Measurements from ENCODE around the gene ALG9.
"Not testable (repeated sequence)": the region's sequence is repeated elsewhere in the genome, so short reads cannot be mapped to it uniquely, and the experiment has no call there.

The ALG9 gene

GRCh38 chr11:111911563-111912401 is 40.4 kb upstream of the ALG9 start, which contains the start of gene CRYAB:
Gene CRYAB, minus strand, starts transcription at chr11:111911770. Its CDS starts 46 bp downstream, at chr11:111911724.
- Histone ChIP-seq H3K4me2 (ENCODE audit: low read length) (peak within 1 kb of the TSS; percentile 96), H3K27me3 (ENCODE audit: control insufficient read depth, insufficient read depth, low read length) (no peaks in the 10 kb centered on the region), H3K4me3 (ENCODE audit: low read length) (peak within 1 kb of the TSS; percentile 77), H3K9ac (ENCODE audit: low read depth, low read length) (peak within 1 kb of the TSS; percentile 98), H3K4me1 (ENCODE audit: control insufficient read depth, insufficient read depth, low read length) (peaks cover 47% of the 10 kb centered on the region), H3K9me3 (replicated peaks; ENCODE audit: low read length) (no peaks in the 10 kb centered on the region), H3K36me3 (ENCODE audit: insufficient read depth, low read length) (peaks cover 25% of the 10 kb centered on the region)

GRCh38 chr11:111910676-111911562 is 39.5 kb upstream of the ALG9 start:
- Histone ChIP-seq H3K9ac (ENCODE audit: low read depth, low read length) (peak overlapping the region; percentile 98), H3K4me3 (ENCODE audit: low read length) (peak overlapping the region; percentile 77), H3K9me3 (replicated peaks; ENCODE audit: low read length) (no peaks in the 10 kb centered on the region), H3K4me2 (ENCODE audit: low read length) (peak overlapping the region; percentile 96), H3K36me3 (ENCODE audit: insufficient read depth, low read length) (peaks cover 25% of the 10 kb centered on the region), H3K27me3 (ENCODE audit: control insufficient read depth, insufficient read depth, low read length) (no peaks in the 10 kb centered on the region), H3K4me1 (ENCODE audit: control insufficient read depth, insufficient read depth, low read length) (peaks cover 47% of the 10 kb centered on the region)

DNA sequence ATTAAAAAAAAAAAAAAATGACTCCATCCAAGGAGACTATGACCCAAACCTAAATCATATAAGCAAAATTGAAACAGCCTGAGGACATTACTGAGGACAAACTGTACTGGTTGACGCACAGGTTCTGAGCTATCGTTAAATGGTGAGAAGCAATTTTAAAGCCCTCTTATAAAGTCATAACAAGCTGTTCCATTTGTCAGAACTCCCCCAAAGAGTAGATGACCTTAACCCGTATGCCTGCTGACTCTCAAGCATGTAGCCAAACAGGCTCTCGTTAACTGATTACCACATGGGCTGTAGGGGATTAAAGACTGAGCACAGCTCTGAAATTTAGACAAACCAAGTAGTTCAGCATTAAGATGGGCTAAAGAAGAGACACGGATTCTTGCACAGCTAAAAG is 38.0 kb upstream of the ALG9 start:
- Histone ChIP-seq H3K4me1 (ENCODE audit: control insufficient read depth, insufficient read depth, low read length) (peaks cover 44% of the 10 kb centered on the region), H3K9ac (ENCODE audit: low read depth, low read length) (peak overlapping the region; percentile 98), H3K4me2 (ENCODE audit: low read length) (peak overlapping the region; percentile 96), H3K4me3 (ENCODE audit: low read length) (peak overlapping the region; percentile 77), H3K27me3 (ENCODE audit: control insufficient read depth, insufficient read depth, low read length) (no peaks in the 10 kb centered on the region), H3K9me3 (replicated peaks; ENCODE audit: low read length) (no peaks in the 10 kb centered on the region), H3K36me3 (ENCODE audit: insufficient read depth, low read length) (peaks cover 25% of the 10 kb centered on the region)

- Histone ChIP-seq H3K9me3 (replicated peaks; ENCODE audit: low read length) (no peaks in the 10 kb centered on the region), H3K9ac (ENCODE audit: low read depth, low read length) (peak overlapping the region; percentile 98), H3K36me3 (ENCODE audit: insufficient read depth, low read length) (peaks cover 25% of the 10 kb centered on the region), H3K27me3 (ENCODE audit: control insufficient read depth, insufficient read depth, low read length) (no peaks in the 10 kb centered on the region), H3K4me3 (ENCODE audit: low read length) (no peak overlapping the region), H3K4me1 (ENCODE audit: control insufficient read depth, insufficient read depth, low read length) (peaks cover 39% of the 10 kb centered on the region), H3K4me2 (ENCODE audit: low read length) (peak overlapping the region; percentile 96)
These were observed 37.4 kb upstream of the ALG9 start for GRCh38 chr11:111908639-111909305.

- no peaks in the 10 kb centered on the region for H3K9me3 ChIP-seq (replicated peaks; ENCODE audit: low read length)
- peaks cover 25% of the 10 kb centered on the region for H3K36me3 ChIP-seq (ENCODE audit: insufficient read depth, low read length)
- no peaks in the 10 kb centered on the region for H3K27me3 ChIP-seq (ENCODE audit: control insufficient read depth, insufficient read depth, low read length)
- H3K4me2 ChIP-seq (ENCODE audit: low read length), result no peak overlapping the region
- H3K9ac ChIP-seq (ENCODE audit: low read depth, low read length), result no peak overlapping the region
- no peak overlapping the region for H3K4me3 ChIP-seq (ENCODE audit: low read length)
- peaks cover 24% of the 10 kb centered on the region for H3K4me1 ChIP-seq (ENCODE audit: control insufficient read depth, insufficient read depth, low read length)
These were observed 35.3 kb upstream of the ALG9 start for GRCh38 chr11:111906680-111907079.

DNA sequence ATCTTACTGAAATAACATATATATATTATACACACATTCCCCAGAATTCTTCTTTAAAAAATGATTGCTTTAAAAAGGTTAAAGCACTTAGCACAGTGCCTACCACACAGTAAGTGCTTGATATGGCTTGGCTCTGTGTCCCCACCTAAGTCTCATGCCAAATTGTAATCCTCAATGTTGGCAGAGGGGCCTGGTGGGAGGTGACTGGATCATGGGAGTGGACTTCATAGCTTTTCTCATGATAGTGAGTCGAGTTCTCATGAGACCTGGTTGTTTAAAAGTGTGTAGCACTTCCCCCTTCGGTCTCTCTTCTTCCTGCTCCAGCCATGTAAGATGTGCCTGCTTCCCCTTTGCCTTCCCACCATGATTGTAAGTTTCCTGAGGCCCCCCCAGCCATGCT is 34.0 kb upstream of the ALG9 start:
- no peak overlapping the region for H3K4me3 ChIP-seq (ENCODE audit: low read length)
- no peaks in the 10 kb centered on the region for H3K27me3 ChIP-seq (ENCODE audit: control insufficient read depth, insufficient read depth, low read length)
- H3K9ac ChIP-seq (ENCODE audit: low read depth, low read length), result no peak overlapping the region
- peak overlapping the region; percentile 12 for H3K4me2 ChIP-seq (ENCODE audit: low read length)
- H3K4me1 ChIP-seq (ENCODE audit: control insufficient read depth, insufficient read depth, low read length), result peaks cover 11% of the 10 kb centered on the region
- H3K9me3 ChIP-seq (replicated peaks; ENCODE audit: low read length), result no peaks in the 10 kb centered on the region
- H3K36me3 ChIP-seq (ENCODE audit: insufficient read depth, low read length), result peaks cover 25% of the 10 kb centered on the region

DNA sequence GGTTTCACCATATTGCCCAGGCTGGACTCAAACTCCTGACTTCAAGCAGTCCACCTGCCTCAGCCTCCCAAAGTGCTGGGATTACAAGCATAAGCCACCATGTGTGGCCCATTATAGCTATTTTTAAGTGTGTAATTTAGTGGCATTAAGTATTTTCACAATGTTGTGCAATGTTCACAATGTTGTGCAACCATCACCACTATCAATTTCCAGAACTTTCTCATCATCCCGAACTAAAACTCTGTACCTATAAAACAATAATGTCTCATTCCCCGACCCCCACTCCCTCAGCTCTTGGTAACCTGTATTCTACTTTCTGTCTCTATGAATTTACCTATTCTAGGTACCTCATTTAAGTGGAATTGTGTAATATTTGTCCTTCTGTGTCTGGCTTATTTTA is 15.5 kb upstream of the ALG9 start:
- no peaks in the 10 kb centered on the region for H3K36me3 ChIP-seq (ENCODE audit: insufficient read depth, low read length)
- no peaks in the 10 kb centered on the region for H3K4me1 ChIP-seq (ENCODE audit: control insufficient read depth, insufficient read depth, low read length)
- H3K9me3 ChIP-seq (replicated peaks; ENCODE audit: low read length), result no peaks in the 10 kb centered on the region
- H3K4me3 ChIP-seq (ENCODE audit: low read length), result no peak overlapping the region
- no peak overlapping the region for H3K4me2 ChIP-seq (ENCODE audit: low read length)
- no peak overlapping the region for H3K9ac ChIP-seq (ENCODE audit: low read depth, low read length)
- H3K27me3 ChIP-seq (ENCODE audit: control insufficient read depth, insufficient read depth, low read length), result no peaks in the 10 kb centered on the region

DNA sequence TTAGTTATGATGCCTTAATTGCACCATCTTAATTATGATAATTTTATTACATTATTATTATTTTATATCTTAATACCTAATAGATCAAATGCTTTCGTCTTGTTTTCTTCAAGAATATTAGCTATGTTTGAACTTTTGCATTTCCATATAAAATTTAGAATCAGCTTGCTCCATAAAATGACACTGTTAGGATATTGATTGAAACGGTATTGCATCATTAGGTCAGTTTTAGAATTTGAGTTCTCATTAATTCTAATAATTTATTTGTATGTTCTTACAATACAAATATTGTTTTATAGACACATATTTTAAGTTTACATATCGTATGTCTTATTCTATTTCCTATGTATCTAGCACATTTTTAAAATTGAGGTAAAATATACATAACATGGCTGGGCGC is 14.7 kb upstream of the ALG9 start:
- H3K9me3 ChIP-seq (replicated peaks; ENCODE audit: low read length), result no peaks in the 10 kb centered on the region
- H3K4me2 ChIP-seq (ENCODE audit: low read length), result no peak overlapping the region
- H3K9ac ChIP-seq (ENCODE audit: low read depth, low read length), result no peak overlapping the region
- H3K36me3 ChIP-seq (ENCODE audit: insufficient read depth, low read length), result no peaks in the 10 kb centered on the region
- no peak overlapping the region for H3K4me3 ChIP-seq (ENCODE audit: low read length)
- H3K4me1 ChIP-seq (ENCODE audit: control insufficient read depth, insufficient read depth, low read length), result no peaks in the 10 kb centered on the region
- H3K27me3 ChIP-seq (ENCODE audit: control insufficient read depth, insufficient read depth, low read length), result no peaks in the 10 kb centered on the region

DNA sequence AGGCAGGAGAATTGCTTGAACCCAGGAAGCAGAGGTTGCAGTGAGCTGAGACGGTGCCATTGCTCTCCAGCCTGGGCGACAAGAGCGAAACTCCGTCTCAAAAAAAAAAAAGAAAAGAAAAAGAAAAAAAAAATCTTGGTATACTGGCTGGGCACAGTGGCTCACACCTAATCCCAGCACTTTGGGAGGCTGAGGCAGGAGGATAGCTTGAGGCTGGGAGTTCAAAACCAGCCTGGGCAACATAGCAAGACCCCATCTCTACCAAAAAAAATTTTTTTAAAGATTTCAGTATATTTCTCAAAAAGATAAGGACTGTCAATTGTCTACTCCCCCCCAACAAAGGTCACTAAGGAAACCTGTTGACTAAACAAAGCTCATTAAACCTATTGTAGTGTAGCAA is 13.7 kb upstream of the ALG9 start:
- not testable (repeated sequence) for H3K4me3 ChIP-seq (ENCODE audit: low read length); H3K36me3 ChIP-seq (ENCODE audit: insufficient read depth, low read length); H3K9me3 ChIP-seq (replicated peaks; ENCODE audit: low read length); H3K4me2 ChIP-seq (ENCODE audit: low read length); H3K4me1 ChIP-seq (ENCODE audit: control insufficient read depth, insufficient read depth, low read length); H3K9ac ChIP-seq (ENCODE audit: low read depth, low read length); H3K27me3 ChIP-seq (ENCODE audit: control insufficient read depth, insufficient read depth, low read length)

- no peak overlapping the region for H3K4me2 ChIP-seq (ENCODE audit: low read length)
- peaks cover 11% of the 10 kb centered on the region for H3K4me1 ChIP-seq (ENCODE audit: control insufficient read depth, insufficient read depth, low read length)
- no peak overlapping the region for H3K4me3 ChIP-seq (ENCODE audit: low read length)
- H3K9me3 ChIP-seq (replicated peaks; ENCODE audit: low read length), result no peaks in the 10 kb centered on the region
- no peaks in the 10 kb centered on the region for H3K27me3 ChIP-seq (ENCODE audit: control insufficient read depth, insufficient read depth, low read length)
- no peak overlapping the region for H3K9ac ChIP-seq (ENCODE audit: low read depth, low read length)
- H3K36me3 ChIP-seq (ENCODE audit: insufficient read depth, low read length), result no peaks in the 10 kb centered on the region
These were observed 10.8 kb upstream of the ALG9 start for GRCh38 chr11:111882202-111882601.

GRCh38 chr11:111879637-111879960 is 8.2 kb upstream of the ALG9 start:
- H3K36me3 ChIP-seq (ENCODE audit: insufficient read depth, low read length), result no peaks in the 10 kb centered on the region
- no peaks in the 10 kb centered on the region for H3K9me3 ChIP-seq (replicated peaks; ENCODE audit: low read length)
- H3K4me3 ChIP-seq (ENCODE audit: low read length), result peak overlapping the region; percentile 77
- H3K9ac ChIP-seq (ENCODE audit: low read depth, low read length), result peak overlapping the region; percentile 82
- H3K4me2 ChIP-seq (ENCODE audit: low read length), result peak overlapping the region; percentile 79
- H3K27me3 ChIP-seq (ENCODE audit: control insufficient read depth, insufficient read depth, low read length), result no peaks in the 10 kb centered on the region
- H3K4me1 ChIP-seq (ENCODE audit: control insufficient read depth, insufficient read depth, low read length), result peaks cover 11% of the 10 kb centered on the region
